Limb (tissue), 2 donors: ENCODE data around the gene PPBP.
"Not testable (repeated sequence)": the region's sequence is repeated elsewhere in the genome, so short reads cannot be mapped to it uniquely, and the experiment has no call there.

Experiments
- DNase-seq, 2 donors: peaks; one replicate each; pipeline ENCODE4 v3.0.0-alpha.2; 2016; ENCODE audit errors: extremely low spot score in 2 of 2

Gene PPBP

DNA sequence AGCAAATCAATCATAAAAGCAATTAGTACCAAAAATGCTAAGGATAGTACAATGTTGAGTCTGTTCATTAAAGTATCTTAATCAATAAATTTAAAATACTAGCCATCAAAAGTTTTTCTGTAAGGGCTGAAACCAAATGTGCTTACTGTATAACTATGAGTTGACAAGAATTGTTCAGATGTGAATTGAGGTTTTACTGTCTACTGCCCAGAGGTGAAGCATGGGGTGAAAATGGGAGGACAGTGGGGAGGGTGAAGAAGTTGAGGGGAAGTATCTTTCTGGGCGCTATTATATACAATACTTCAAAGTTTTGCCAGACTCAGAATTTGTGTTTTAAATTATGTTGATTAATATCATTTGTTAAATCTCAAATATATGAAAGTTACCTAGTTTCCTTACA lies 4.1 kb upstream of the PPBP start:
- DNase-seq, result no peak

- DNase-seq, result no peak
Observed at GRCh38 chr4:73991742-73992000, 3.7 kb upstream of the PPBP start.

DNA sequence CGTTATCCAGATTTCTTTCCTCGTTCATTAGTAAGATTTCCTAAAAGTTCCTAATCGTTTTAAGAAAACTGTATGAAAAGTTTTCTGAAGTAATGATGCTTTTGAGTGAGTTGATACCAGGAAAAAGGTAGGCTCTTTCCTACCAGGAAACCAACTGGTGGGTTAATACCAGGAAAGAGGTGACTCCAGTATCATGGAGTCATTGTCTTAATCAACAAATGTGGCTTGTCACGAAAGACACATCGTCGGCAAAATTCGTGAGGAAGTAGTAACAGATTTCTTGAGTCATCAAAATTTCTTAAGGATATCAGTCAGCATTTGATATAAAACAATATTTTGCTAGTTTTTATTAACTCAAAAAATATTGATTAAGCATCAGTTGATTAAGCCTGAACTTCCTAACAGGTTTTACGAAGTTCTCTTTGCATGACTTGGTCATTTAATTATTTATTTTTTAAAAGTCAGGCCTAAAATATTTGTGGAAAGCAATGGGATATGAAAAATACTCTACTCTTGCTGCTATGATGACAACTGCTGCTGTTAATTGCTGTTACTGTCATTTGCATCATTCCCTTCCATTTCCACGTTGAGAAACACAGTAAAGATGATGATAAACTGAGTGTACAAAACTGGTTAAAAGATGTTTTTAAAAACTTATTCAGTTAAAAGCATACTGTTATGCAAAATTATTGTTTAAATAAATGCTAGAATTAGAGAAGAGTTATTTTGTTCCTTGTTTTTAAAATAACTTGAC lies 3.2 kb upstream of the PPBP start:
- no peak for DNase-seq

- DNase-seq, result no peak
Observed at GRCh38 chr4:73989928-73990327, 1.9 kb upstream of the PPBP start.

DNA sequence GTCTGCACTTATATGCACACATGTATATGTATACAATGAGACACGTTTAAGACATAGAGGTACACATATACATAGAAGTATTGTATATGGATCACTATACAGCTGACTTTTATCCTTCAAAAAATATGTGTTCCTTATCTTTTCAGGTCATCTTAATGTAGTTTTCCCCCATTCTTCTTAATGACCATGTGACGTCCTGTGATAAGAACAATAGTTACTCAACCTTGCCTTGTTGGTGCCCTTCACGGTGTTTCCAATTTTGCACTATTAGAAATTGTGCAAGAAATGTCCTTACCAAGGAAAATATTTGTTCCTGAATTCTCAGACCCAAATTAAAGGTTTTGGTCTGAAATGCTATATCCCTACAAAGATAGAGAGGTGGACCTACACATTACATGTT lies 1.0 kb upstream of the PPBP start:
- DNase-seq, result no peak

DNA sequence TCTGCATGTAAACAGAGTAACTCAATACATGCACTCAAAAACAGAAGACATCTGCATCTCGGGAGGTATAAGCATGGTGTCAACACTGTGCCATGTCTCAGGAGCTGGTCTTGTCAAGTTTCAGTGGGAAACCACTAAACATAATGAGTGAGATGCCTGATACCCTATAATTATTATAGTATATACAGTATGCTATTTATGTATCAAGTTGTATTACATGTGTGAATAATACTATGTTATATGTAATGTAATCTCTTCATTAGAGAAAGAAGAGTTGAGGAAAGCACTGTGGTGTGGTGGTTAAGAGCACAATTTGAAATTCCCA lies 2.5 kb downstream of the PPBP start:
- DNase-seq, result no peak

DNA sequence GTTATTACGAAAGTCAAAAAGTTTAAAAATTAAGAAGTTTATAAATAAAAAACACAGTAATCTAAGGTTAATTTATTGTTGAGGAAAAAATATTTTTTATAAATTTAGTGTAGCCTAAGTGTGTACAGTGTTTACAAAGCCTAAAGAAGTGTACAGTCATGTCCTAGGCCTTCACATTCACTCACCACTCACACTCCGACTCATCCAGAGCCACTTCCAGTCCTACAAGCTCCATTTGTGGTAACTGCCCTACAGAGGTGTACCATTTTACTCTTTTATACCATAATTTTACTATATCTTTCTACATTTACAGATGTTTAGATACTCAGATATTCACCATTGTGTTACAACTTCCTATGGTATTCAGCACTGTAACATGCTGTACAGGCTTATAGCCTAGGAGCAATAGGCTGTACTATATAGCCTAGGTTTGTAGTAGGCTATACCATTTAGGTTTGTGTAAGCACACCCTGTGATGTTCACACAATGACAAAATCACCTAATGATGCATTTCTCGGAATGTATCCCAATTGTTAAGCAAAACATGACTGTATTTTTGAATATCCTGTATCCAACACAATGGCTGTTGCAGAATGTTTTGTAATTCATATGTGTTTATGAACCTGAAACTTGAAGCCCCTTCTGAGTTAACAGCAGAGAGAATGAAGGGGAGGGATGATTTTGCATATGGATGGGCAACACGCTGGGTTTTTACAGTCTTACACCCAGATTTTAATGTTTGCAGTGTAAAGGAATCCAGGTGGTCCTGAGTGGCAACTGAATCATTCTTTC lies 3.1 kb downstream of the PPBP start:
- no peak for DNase-seq

DNA sequence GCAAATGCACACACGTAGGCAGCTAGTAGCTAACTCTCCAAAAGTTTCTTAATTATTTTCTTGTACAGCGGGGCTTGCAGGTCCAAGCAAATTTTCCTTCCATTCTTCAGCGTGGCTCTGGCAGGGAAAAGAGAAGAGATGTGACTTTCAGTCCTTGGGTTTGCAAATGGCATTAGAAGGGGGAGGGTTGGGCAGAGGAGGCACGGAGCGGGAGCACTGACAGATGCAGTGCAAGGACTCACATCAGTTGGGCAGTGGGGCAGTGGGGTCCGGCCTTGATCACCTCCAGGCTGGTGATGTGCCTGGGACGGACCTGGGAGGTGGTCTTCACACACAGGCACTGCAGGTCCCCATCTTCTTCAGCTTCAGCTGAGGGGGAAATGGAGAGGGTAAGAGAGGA lies 6.8 kb downstream of the PPBP start:
- DNase-seq, result not testable (repeated sequence)

DNA sequence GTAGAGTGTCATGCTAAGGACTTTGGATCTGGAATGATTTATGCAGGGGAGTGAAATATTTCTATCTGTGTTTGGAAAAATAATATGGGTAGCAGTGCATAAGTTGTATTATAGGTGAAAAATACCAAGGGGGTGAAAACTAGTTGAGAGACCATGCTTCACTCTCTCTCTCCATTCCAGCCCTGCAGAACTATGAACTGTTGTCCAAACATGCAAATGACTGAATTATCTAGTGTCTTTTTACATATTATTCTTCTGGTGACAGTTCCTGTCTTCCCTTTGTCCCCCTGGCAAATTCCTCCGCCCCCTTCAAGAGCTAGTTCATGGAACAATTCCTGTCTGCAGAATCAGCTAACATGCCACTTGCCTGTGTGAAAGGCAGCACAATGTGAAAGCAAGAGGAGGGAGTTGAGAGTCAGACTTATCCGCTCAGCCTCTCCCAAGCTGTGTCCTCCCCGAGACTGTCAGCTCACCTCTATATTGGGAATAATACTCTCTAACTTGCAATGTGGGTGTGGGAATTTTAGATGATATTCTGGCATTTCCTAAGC lies 8.5 kb downstream of the PPBP start:
- DNase-seq, result no peak

- DNase-seq, result no peak
Observed at GRCh38 chr4:73978886-73979285, 9.1 kb downstream of the PPBP start.

DNA sequence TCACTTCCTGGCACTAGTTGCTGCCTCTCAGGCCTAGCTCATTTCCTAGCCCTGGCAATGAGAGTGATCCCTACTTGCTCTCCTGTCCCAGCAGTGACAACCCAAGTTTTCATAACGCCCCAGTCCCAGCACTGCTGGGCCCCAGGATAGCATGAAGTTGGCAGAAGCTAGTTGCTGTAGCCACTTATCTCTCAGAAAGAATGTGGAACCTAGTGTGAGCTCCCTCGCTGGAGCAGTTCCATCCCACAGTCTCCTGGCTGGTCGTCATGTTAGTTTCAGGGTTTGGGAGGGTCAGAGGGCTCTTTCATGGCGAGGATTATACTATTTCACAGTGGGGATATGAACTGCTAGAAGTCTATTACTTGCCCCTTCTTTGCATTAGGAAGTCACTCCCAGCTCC lies 11.3 kb downstream of the PPBP start:
- DNase-seq, result no peak

GRCh38 chr4:73976217-73976616 lies 11.8 kb downstream of the PPBP start:
- no peak for DNase-seq

- no peak for DNase-seq
Observed at GRCh38 chr4:73974352-73974751, 13.6 kb downstream of the PPBP start.

GRCh38 chr4:73970945-73971344 lies 17.0 kb downstream of the PPBP start:
- no peak for DNase-seq

GRCh38 chr4:73970011-73970410 lies 18.0 kb downstream of the PPBP start:
- DNase-seq, result no peak

- DNase-seq, result no peak
Observed at GRCh38 chr4:73967866-73968265, 20.1 kb downstream of the PPBP start.

DNA sequence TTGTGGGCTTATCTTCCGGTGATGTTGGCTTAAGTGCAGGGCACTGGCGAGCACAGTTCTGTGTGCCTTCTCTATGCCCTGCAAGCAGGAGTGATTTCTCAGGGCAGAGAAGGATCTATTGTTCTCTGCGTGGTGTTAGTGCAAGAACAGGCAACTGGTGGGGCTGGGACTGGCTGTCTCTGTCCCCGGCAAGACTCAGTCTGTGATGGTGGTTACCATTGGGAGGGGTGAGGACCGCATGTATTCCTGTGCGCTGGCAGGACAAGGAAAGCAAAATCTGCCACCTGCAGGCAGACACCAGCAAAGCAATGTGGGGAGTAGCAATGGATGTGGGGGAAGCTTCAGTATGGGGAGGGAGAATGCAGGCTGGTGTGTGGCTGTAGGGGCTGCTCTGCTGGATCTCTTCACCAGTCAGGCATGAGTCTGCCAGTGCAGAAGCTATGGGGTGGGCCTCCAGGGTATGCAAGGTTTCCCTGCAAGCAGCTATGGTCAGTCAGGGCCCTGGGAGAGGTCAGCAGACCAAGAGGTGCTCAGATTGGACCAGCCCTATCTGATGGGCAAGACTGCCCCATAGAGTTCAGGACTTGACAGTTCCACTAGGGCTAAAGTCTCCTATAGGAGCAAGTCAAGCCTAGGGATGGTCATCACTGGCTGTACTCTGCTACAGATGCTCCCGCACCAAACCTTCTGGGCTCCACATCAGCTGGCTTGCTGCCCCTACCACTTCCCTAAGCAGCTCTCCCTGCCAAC lies 23.0 kb downstream of the PPBP start:
- no peak for DNase-seq

DNA sequence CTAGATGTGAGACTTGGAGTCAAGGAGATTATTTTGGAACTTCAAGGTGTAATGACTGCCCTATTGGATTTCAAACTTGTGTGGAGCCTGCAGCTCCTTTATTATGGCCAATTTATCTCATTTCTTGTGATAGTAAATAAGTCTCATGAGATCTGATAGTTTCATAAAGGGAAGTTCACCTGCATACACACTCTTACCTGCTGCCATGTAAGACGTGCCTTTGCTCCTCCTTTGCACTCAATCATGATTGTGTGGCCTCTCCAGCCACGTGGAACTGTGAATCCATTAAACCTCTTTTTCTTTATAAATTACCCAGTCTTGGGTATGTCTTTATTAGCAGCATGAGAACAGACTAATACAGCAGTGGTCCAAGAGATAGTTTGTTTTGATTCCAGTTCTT lies 25.3 kb downstream of the PPBP start:
- no peak for DNase-seq

GRCh38 chr4:73959041-73959440 lies 28.9 kb downstream of the PPBP start:
- DNase-seq, result not testable (repeated sequence)

- no peak for DNase-seq
Observed at GRCh38 chr4:73952352-73952751, 35.6 kb downstream of the PPBP start.

GRCh38 chr4:73950376-73950920 lies 37.5 kb downstream of the PPBP start:
- not testable (repeated sequence) for DNase-seq
